K562 (cell line): ENCODE measurements around the gene ZNF407. TPM values are rescaled to one million over a fixed set of nuclear protein-coding genes. Genes with fewer than 3 reads are reported as not detected.

Source experiments
- CHD4 ChIP-seq: fragments of 200-600 bp; sonication (generic); IDR thresholded peaks from 3 replicates; pipeline ENCODE4 v1.6.1; 2012; ENCODE audit warnings: low read depth, mild to moderate bottlenecking, mixed read lengths, low read length, inconsistent platforms; ENCODE audit not compliant: insufficient read depth, insufficient replicate concordance, poor library complexity, severe bottlenecking
- CUX1 ChIP-seq: fragments of 200-800 bp; sonication (Bioruptor generic); IDR thresholded peaks from 2 replicates; pipeline ENCODE4 v1.6.1; 2016; ENCODE audit warnings: missing genetic modification characterization, missing compliant biosample characterization
- FOXK1 ChIP-seq: sonication (generic); formaldehyde crosslinking; IDR thresholded peaks from 2 replicates; pipeline ENCODE4 v1.8.0; 2022; ENCODE audit warnings: missing genetic modification reagents, mild to moderate bottlenecking, borderline replicate concordance
- KLF10 ChIP-seq: fragments of 250-450 bp; sonication (Bioruptor Pico); IDR thresholded peaks from 2 replicates; pipeline ENCODE4 v1.6.1; 2021; ENCODE audit warnings: matching md5 sums
- TFE3 ChIP-seq: fragments of 450-650 bp; formaldehyde crosslinking; IDR thresholded peaks from 2 replicates; pipeline ENCODE4 v1.4.0; 2020; ENCODE audit warnings: mild to moderate bottlenecking, mixed read lengths
- USF1 ChIP-seq: sonication (generic); formaldehyde crosslinking; IDR thresholded peaks from 2 replicates; pipeline ENCODE4 v1.9.0; 2022; ENCODE audit warnings: mild to moderate bottlenecking, missing genetic modification reagents
- ZFP30 ChIP-seq: fragments of 250-450 bp; sonication (Bioruptor Pico); IDR thresholded peaks from 2 replicates; pipeline ENCODE4 v1.8.0; 2022; ENCODE audit warnings: moderate library complexity, mild to moderate bottlenecking, inconsistent platforms, borderline replicate concordance
- ZNF764 ChIP-seq: fragments of 250-450 bp; sonication (Bioruptor Pico); IDR thresholded peaks from 2 replicates; pipeline ENCODE4 v1.4.0; 2020; ENCODE audit warnings: low read depth, mild to moderate bottlenecking, moderate library complexity
- polyA plus RNA-seq, 8 experiments: library from polyadenylated mRNA; depleted of rRNA in 4 of 8; stranded (reverse) in 5 of 8; unstranded in 3 of 8; fragments of >200 nt; fragmentation: Nextera tagmentation in 2 of 8; fragmentation: Illumina TruSeq in 1 of 8; extraction: Ambion mirVana in 2 of 8; extraction: Trizol in 1 of 8; gene quantifications; 2 replicates each; pipeline versions ENCODE4 v1.2.1 to v1.2.3, GENCODE V29; 2011 to 2014; ENCODE audit warnings: inconsistent platforms in 1 of 8, missing spikeins in 1 of 8
- total RNA-seq, 7 experiments: library from RNA; depleted of rRNA in 6 of 7; stranded (reverse); fragments of >200 nt in 6 of 7; fragmentation: Illumina TruSeq in 2 of 7; extraction: Trizol in 2 of 7; gene quantifications; 2 replicates each; pipeline versions ENCODE4 v1.2.1 to v1.2.3, GENCODE V29; 2011 to 2021; ENCODE audit warnings: low replicate concordance in 1 of 7
- TF ChIP-seq, protein P1 (sequence below): IDR thresholded peaks from 2 replicates; pipeline ENCODE4 v1.6.1; 2011; ENCODE audit not compliant: insufficient read length; ENCODE audit errors: extremely low read depth
- TF ChIP-seq, protein P2 (sequence below), 2 experiments: fragments of 450-650 bp; IDR thresholded peaks; 2 replicates each; pipeline ENCODE4 v1.6.1; 2018; ENCODE audit warnings: mild to moderate bottlenecking in 2 of 2, low read depth in 1 of 2; ENCODE audit not compliant: partially characterized antibody in 2 of 2
- TF ChIP-seq, protein P3 (sequence below): sonication (generic); formaldehyde crosslinking; IDR thresholded peaks from 2 replicates; pipeline ENCODE4 v1.8.0; 2022; ENCODE audit warnings: mild to moderate bottlenecking, missing genetic modification reagents

ZNF407 gene
- total and polyA plus RNA-seq, 9 of the 15 experiments (the other 6 are each of a cell fraction or from before 2014, with no cell fraction given) = 0.21 to 5.4 (median 2.3) TPM

DNA sequence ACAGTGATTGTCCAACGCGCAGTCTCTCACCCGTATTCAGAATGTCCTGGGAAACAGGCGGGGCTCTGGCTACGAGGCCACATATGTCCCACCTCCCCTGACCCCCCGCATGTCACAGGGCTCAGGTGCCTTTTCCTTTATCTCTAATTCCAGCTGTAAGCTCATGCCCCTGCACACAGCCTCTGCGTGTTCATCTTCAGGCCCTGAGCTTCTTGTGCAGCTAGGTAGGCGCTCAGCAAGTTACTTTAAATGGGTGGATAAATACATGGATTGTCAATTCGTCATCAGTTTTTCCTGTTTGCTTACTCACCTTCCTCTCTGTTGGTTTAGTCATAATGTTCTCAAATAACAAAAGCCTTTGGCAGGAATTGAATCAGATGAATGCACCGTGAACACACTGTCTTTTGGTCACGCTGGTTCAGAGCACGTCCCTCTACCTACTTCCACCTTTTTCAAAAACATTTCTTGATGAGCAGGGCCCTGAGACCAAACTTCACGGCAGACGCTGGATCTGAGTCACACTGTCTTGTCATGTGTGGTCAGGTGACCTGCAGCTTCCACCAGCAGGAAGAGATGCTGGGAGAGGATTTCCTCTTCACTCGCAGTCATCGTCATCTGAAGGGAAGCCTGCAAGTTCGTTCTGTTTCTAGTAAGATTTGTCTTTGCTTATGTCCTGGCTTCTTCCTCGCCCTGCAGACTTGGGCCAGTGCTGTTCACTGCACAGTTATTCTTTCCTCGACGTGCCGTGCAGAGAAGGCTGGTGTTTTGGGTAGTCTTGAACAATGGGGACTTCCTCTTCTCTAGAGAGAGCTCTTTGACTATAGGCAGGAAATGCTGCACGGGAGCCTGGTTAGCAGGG, 473.2 kb downstream of the ZNF407 start (continued):
- peak; percentile 73 for TF ChIP-seq USF1
- no peak for TF ChIP-seq FOXK1 (CRISPR knock-in tag)
- TF ChIP-seq, protein P1, sequence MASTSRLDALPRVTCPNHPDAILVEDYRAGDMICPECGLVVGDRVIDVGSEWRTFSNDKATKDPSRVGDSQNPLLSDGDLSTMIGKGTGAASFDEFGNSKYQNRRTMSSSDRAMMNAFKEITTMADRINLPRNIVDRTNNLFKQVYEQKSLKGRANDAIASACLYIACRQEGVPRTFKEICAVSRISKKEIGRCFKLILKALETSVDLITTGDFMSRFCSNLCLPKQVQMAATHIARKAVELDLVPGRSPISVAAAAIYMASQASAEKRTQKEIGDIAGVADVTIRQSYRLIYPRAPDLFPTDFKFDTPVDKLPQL = no peak
- TF ChIP-seq CHD4 = no peak
- TF ChIP-seq, protein P2, sequence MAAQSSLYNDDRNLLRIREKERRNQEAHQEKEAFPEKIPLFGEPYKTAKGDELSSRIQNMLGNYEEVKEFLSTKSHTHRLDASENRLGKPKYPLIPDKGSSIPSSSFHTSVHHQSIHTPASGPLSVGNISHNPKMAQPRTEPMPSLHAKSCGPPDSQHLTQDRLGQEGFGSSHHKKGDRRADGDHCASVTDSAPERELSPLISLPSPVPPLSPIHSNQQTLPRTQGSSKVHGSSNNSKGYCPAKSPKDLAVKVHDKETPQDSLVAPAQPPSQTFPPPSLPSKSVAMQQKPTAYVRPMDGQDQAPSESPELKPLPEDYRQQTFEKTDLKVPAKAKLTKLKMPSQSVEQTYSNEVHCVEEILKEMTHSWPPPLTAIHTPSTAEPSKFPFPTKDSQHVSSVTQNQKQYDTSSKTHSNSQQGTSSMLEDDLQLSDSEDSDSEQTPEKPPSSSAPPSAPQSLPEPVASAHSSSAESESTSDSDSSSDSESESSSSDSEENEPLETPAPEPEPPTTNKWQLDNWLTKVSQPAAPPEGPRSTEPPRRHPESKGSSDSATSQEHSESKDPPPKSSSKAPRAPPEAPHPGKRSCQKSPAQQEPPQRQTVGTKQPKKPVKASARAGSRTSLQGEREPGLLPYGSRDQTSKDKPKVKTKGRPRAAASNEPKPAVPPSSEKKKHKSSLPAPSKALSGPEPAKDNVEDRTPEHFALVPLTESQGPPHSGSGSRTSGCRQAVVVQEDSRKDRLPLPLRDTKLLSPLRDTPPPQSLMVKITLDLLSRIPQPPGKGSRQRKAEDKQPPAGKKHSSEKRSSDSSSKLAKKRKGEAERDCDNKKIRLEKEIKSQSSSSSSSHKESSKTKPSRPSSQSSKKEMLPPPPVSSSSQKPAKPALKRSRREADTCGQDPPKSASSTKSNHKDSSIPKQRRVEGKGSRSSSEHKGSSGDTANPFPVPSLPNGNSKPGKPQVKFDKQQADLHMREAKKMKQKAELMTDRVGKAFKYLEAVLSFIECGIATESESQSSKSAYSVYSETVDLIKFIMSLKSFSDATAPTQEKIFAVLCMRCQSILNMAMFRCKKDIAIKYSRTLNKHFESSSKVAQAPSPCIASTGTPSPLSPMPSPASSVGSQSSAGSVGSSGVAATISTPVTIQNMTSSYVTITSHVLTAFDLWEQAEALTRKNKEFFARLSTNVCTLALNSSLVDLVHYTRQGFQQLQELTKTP (IDR thresholded peaks at IDR 0.05; ENCODE audit: low read depth in 1 of 2, partially characterized antibody in 2 of 2) = peak in 1 of 2 experiments; percentile 67
- TF ChIP-seq ZNF764 = no peak
- TF ChIP-seq, protein P3, sequence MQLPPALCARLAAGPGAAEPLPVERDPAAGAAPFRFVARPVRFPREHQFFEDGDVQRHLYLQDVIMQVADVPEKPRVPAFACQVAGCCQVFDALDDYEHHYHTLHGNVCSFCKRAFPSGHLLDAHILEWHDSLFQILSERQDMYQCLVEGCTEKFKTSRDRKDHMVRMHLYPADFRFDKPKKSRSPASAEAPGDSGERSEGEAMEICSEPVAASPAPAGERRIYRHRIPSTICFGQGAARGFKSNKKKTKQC (CRISPR knock-in tag) = no peak
- no peak for TF ChIP-seq CUX1
- TF ChIP-seq KLF10 = no peak
- peak; percentile 47 for TF ChIP-seq TFE3 (CRISPR knock-in tag)
- no peak for TF ChIP-seq ZFP30
